HG03095 (cell line): ENCODE data around the gene HMGCS2.

ENCODE experiments used
- ATAC-seq: cut with Tn5 transposase; IDR thresholded peaks from one replicate; pipeline ENCODE4 v1.9.1; 2021; ENCODE audit warnings: moderate library complexity; ENCODE audit not compliant: unreplicated experiment

HMGCS2 gene

GRCh38 chr1:119703666-119704450, 64.8 kb downstream of the HMGCS2 start:
- ATAC-seq = no peak

GRCh38 chr1:119702384-119702783, 66.3 kb downstream of the HMGCS2 start:
- ATAC-seq = no peak

GRCh38 chr1:119701659-119702058, 67.0 kb downstream of the HMGCS2 start:
- no peak for ATAC-seq

GRCh38 chr1:119700326-119700725, 68.4 kb downstream of the HMGCS2 start:
- ATAC-seq = no peak
